HG03103 (cell line): Measurements from ENCODE around the gene PRMT7.

Experiments
- ATAC-seq: cut with Tn5 transposase; IDR thresholded peaks from one replicate; pipeline ENCODE4 v1.9.1; 2021; ENCODE audit warnings: low read depth; ENCODE audit not compliant: unreplicated experiment

PRMT7 gene

DNA sequence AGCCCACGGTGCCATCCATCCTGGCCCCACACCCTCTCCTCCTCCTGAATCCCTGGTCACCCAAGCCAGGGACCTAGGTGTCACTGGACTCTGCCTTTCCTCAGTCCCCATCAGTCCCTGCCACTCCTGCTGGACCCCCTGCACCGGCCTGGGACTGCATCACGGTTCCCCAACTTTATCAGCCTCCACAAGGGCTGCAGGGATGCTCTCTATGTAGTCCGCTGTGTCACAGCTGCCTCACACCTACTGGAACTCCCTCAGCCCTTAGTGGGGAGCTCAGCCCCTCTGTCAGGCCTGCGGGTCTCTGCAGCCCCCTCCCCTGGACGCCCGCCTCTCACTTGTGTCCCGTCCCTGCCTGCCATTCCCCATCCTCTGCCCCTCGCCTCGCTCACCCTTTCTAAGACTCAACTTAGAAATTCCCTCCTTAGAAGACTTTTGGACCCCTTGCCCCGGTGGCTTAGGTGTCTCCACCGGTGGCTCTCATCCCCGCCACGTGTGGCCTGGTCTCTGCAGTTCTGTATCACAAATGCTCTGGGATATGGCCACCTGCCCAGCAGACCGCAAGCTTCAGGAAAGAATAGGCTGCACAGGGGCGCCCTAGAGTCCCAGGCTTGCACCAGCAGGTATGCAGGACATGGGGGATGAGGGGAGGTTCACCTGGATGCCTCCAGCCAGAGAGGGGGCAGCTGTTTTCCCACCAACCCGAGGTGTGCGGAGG is 62.9 kb downstream of the PRMT7 start:
- ATAC-seq = no peak

DNA sequence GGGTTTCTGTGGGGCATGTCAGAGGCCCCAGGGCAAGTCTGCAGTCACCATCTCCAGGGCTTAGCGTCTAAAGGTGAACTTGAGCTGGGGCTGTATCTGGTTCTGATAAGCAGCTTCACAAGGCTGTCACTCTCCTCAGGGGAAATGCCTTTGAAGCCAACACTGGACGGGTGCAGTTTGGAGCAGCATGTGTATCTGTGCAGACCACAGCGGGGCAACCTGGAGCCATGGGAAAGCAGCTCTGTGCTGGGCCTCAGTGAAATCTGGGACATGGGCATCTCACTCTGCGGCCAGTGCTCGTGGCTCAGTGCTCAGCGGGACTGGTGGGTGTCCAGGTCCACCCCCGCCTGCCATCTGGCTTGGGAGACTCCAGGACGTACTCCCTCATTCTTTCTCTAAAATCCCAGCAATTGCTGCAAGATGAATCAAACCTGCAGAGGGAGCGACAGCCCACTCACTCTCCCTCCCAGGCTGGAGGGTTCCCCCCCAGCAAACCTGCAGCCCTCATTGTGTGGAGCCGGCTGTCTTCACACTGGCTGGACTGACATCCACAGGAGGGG is 63.5 kb downstream of the PRMT7 start:
- ATAC-seq = no peak

- no peak for ATAC-seq
These were observed 64.3 kb downstream of the PRMT7 start for GRCh38 chr16:68374961-68375660.

DNA sequence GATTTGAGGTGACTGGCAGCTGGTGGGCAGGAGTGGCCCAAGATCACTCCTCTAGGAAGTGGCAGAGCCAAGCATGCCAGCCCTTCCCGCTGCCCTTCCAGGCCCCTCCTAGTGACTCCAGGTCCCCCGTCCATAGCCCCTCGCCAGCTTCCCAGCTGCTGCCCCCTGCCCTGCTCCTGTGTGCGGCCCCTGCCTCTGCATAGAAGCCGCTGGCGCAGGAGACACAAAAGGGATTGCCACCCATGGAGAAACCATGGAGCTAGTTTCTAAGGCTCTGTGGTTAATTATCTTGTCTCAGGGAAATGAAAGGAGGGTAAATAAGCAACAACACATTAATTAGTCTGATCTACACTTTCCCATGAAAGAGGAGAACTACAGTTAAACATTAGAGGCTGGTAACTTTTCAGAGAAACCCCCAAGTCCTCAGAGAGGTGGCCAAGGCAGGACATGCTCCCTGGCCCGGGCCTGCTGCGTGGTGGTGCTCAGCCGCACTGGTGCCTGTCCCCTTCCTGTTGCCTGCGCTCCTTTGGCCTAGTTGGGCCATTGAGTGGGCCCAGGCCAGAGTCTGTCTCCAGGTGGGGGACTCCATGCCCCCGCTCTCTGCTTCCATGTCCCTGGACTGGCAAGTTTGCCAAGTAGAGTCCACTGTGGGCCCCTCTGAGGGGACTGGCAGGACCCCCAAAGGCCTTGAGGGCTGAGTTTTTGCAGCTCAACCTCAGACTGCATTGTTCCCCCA is 65.2 kb downstream of the PRMT7 start:
- ATAC-seq = no peak

DNA sequence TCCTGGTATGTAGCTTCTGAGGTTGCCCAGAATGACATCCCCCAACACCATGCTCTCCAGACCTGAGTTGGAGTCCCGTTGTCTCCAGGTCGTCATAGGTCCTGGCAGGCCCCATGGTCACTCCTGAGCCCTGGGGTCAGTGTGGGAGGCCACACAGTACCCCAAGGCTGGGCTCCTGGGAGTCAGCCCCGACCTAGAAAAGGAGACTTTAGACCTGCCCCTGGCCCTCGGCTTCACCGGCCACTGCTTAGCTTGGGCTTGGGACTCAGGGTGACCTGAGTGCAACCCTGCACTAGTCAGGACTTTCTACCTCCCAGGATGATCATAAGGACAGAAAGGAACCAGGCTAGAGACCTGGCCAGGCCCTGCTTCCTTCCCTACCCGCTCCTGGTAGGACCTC is 65.8 kb downstream of the PRMT7 start:
- ATAC-seq = no peak

DNA sequence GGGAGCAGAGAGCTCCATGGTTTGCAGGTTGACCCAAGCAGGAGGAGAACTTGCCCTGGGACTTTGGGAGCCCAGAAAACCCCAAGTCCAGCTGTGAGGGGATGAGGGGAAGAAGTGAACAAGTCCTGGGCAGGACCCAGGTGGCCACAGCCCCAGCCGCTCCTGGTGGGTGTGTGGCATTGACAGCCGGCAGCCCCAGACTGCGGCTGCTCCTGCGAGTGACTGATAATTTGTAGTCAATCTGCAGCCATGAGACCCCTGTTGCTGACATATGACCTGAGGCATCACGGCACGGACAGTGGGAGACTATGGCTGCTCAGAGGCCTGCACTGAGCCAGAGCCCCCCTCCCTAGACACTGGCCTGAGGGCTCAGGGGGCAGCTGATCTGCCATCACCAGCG is 66.4 kb downstream of the PRMT7 start:
- ATAC-seq = no peak

DNA sequence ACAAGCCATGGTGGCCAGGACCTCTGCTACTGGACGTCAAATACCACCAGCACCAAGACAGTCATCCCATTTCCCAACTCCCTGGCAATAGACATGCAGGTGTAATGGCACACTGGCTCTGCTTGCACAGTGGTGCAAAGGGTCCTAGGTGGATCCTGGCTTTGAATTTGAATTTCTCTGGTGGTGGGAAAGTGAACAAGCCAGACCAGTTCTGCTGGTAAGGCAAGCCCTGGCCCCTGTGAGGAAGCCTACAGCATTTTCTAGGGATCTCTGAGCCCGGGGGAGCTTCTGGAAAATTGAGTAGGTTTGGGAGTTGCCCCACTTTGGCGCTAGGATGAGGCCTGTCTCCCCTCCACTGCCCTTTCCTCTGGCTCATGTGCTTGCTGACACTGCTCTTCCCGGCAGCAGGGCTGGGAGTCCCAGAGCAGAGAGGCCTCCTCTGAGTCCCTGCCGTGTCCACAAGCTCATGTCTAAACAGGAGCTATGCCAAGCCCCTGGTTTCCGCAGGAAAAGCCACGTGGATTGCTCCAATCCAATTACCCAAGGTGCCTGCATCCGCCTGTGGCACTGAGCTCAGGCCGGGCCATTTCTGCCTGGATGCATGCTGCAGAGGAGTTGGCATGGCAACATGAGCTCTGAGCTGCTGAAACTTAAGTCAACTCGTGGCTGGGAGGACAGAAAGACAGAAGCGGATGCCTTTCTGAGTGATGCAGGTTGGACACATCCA is 67.0 kb downstream of the PRMT7 start:
- ATAC-seq = no peak

DNA sequence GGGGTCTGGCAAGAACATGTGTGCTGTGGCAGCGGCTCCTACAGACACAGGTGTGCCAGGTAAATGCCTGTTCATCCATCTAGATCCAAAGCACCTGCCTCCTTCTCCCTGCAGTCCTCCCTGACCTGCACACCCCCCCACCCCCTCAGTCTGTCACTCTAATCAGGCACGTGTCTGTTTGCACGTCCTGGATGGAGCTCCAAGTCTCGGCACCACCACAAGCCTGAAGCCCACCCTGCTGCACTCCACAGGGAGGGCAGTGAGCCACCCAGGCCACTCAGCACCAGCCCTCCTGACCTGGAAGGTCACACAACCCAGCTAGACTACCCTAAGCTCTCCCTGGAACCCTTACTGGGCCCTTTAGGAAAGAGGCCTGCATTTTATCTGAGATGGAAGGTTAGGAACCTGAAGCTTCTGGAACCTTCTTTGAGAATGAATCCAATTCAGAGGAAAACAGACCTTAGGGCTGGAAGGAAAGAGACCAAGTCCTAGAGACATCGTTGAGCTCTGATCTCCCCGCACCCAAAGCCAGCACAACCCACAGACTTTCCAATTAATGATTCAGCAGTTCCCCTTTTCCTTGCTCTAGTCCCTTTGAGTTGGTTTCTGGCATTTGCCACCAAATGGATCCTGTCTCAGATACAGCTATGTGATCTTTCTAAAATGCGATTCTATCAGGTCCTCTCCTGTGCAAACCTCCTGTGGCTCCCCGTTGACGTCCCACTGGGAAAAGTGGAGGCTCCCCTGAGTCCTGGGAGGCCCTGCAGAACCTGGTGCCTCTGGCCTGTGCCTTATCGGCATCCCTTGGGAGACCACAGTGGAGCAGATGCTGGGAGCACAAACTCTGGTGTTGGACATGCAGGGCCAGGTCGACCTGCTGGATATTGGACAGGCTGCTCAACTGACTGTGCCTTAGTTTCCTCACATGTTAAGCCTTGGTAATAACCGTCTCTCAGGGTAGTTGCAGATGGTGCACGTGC is 67.9 kb downstream of the PRMT7 start:
- no peak for ATAC-seq

GRCh38 chr16:68379472-68380347 is 68.9 kb downstream of the PRMT7 start:
- ATAC-seq = no peak

GRCh38 chr16:68380348-68380670 is 69.5 kb downstream of the PRMT7 start:
- no peak for ATAC-seq

DNA sequence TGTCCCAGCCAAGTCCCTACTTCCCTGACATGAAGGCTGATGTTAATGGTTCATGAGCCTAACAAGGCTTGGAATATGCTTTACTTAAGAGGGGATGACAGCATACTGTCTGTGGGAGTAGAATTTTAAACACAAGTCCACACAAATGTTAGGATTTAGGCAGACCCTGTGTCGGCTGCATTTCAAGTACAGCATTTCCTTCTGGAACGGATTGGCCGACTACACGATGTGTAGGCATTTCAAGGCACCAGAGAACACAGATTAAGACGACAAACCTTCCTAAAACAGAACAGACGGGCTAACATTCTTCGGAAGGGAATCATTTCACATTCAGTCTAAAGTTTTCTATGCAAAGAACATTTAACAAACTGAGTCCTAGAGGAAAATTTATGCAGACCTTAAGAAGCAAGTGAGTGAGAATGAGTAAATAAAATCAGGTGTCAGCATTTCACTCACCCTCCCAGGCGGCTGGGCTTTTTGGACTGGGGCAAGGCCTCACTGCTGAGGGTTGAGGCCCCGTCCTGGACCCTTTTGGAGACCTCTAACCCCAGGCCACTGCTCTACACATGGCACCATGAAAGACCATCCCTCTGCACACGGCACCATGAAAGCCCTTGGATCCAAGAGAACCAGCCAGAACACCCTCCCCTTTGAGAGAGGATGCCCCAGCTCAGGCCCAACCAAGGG is 70.0 kb downstream of the PRMT7 start:
- no peak for ATAC-seq

DNA sequence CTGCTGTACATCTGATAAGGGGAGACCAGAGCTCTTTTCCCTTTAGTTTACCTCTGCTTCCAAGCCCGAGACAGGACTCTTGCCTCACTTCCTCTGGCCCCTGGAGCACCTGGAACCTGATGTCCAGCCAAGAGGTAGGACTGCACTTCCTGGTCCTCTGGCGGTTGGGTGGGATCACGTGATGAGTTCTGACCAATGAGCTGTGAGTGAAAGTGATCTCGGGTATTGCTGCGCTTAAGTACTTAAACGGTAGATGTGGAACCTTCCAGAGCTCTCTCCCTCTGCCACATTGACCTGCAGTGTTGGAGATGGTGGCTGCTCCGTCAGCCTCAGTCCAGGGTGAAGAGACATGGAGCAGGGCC is 70.5 kb downstream of the PRMT7 start:
- no peak for ATAC-seq

DNA sequence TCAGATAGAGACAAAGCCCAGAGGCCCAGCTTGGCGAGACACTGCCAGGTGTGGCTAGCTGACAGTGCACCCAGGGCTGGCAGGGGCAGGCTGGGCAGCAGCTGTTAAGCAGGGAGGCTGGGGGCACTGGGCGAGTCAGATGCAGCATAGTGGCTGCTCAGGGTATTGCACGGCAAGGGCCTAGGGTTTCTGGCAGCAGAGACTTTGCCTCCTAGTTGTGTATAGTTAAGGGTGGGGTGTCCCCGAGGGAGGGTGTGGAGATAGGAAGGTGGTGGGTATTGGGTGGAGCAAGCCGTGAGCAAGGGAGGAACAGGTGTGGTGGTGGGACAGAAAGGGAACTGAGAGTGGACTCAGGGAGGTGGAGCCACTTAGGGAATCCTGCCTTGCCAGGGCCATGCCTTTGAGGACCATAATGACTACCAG is 71.5 kb downstream of the PRMT7 start:
- ATAC-seq = no peak

- no peak for ATAC-seq
These were observed 73.0 kb downstream of the PRMT7 start for GRCh38 chr16:68383858-68384257.

DNA sequence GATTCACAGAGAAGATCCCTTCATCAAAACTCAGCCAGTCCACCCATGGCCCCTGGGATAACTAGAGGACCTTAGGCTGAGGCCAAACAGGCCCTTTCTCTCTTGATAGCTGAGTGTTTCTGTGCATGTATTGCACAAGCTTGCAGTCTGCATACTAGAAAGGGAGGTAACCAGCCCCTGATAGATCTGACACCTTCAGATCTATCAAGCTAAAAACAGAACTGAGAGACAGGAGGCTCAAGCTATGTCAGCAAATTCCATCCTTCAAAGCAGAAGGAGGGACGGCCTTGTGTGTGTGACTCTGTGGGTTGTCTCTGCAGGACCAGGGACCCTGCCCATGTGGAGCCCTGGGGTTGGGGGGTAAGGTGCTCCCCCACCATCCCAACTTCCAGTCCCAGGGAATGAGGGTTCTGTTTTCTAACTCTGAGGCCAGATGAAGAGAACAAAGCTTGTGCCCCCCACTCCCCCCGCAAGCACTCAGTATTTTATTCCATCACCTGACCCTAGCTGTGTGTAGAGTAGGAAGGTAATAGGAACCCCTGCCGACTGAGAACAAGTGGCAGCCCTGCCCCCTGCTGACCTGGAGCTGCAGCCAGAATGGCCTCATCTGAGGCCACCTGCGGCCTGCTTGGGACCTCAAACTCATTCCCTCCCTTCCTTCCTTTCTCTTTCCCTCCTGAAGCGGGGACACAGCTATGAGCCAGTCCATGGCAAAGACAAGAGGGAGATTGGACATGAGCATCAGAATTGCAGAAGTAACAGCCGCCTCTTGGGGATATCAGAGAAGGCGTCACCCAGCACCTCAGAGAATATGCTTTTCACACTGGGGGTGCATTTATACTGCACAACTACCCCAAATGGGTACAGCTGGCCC is 73.7 kb downstream of the PRMT7 start:
- ATAC-seq = no peak

- no peak for ATAC-seq
These were observed 74.6 kb downstream of the PRMT7 start for GRCh38 chr16:68385371-68385770.

DNA sequence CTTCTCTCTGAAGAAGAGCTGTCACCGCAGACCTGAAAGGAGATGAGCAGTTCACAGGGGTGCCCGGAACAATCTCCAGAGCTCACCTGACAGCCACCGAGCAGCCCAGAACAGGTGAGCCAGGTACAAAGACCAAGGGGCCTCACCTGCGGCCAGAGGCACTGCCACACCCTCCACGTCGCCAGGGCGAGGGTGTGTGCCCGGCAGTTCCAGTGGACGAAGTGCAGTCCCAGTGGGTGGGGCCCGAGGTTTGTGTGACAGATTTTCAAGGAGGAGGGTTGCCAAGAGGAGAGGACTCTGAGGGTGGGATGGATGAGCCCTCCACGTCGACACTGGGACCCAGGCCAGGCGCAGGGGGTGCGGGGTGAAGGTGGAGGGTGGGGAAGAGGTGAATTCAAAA is 75.8 kb downstream of the PRMT7 start:
- no peak for ATAC-seq
